Stimulated activated CD8-positive, alpha-beta memory T cell treated with anti-CD3 and anti-CD28 coated beads, Interleukin-7, amount 100 ng/mL, for 1 hour (primary cell): ENCODE results near the gene RSPH6A.
A peak's percentile ranks its signal among the peaks of the same experiment; 100 is the strongest.

ENCODE experiments used
- DNase-seq, 2 donors: peaks; one replicate each; pipeline ENCODE4 v3.0.0-alpha.2; 2020; ENCODE audit warnings: low read depth in 2 of 2

RSPH6A gene

DNA sequence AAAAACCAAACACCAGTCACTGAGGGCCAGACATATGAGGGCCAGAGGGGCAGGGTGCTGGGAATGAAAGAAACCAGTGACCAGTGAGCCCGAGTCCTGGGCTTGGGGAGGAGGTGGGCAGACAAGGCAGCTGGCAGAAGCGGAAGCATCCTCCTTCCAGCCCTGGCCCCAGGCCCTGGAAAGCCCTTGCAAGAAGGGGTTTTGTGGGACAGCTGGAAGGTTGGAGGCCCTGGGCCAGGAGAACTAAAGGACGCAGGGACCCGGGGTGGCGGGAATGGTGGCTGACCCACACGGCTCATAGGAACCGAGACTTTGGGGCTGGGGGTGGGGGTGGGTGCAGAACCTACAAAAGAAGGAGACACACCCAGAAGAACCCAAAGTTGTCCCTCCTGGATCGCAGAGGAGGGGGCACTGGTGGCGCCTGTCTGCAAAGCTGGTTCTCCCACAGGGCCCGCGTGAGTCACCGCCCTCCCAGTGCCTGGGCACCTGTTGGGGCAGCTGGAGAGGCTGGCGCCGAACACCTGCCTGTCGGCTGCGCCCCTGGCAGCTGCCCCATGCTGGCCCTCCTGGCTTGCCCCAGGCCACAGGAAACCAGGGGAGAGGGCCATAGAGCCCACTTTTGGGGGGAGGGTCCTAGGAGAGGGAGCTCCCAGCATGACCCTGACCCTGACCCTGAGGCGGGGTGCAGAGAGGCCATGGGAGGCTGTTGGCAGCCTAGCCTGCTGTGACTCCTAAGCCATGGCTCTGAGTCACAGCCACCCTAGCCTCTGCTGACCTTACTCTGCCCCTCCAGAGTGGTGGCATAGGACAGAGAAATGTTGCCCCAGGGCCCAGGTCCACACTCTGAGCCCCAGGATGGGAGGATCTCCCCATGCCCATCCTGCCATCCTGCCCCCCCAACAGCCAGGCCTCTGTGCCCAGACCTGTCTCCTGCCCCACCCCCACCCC is 33.6 kb downstream of the RSPH6A start:
- no peak for DNase-seq

DNA sequence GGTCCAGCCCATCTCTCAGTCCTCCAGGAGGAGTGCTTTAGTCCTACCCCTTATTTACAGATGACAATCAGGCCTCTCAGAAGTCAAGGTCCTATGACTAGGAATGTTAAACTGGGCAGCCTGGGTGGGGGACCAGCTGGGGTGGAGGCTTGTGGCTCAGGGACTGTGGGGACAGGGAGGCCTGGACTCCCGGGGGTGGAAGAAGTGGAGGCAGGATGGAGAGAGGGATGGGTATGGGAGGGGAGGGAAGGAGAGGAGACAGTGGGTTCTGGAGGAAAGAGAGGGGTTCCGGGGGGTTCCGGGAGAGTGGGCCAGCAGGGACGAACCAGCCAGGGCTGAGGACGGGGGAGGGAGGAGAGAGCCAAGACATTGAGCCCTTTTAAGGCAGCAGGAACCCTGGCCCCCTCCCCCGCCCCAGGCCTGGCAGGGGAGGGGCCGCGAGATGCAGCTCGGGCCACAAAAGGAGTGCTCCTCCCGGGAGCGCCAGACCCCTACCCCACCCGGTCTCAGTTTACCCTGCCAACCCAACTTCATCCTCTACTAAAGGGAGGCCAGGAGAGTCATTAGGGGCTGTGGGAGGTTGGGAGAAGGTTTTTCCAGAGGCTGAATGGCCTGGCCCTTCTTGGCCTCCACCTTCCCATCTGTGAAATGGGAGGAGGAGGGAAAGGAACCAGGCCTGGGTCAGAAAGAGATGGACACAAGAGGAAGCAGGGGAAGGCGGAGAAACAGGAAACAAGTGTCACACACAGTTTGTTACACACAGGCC is 34.5 kb downstream of the RSPH6A start:
- DNase-seq = no peak

DNA sequence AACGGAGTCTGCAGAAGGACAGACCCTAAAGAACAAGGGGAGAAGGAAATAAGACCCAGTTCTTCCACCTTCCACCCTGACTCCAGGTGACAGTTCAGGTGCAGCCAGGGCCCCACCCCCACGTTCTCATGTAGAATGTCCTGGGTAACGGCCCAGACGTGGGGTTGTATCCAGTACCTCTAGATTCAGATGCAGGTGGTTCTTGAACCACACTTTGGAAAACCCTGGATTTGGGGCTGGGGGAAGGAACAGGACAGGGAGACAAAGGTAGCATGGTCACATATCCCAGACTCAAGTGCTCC is 35.0 kb downstream of the RSPH6A start:
- no peak for DNase-seq

DNA sequence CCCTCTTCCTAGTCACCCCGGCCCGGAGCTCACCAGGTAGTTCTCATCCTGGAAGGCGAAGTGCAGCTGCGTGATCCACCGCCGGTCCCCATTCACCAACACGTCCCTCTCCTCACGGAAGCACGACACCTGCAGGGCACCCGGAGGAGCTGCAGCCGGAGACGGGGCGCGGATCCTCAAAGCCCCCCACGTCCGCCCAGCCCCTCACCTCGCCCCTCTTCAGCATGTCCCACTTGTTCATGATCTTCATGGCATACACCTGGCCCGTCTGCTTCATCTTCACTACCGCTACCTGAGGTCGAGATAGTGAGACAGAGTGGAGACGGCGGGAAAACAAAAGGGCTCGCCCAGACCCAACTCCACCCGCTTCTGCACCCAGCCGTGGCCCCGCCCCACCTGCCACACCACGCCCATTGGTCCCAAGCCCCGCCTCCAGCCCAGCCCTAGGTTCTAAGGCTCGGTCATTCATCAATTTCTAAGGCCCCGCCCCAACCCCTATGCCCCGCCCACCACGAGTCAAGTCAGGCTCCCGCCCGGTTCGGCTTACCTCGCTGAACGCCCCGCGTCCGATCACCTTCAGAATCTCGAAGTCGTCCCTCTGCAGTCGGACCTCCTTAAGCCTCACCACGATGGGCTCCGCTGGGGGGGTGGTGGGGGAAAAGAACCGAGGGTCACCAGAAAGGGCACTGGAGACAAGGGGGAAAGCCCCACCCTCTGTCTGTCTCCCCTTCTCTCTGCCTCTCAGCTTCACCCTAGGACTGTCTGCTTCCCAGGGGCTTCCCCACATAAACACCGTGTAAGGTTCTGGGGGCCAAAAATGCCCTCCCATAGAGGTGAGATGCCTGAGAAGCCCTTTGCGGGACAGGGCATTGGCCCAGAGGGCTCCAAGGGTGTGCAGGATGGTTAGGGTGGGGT is 35.6 kb downstream of the RSPH6A start:
- DNase-seq = peak; percentile 52 to 61

DNA sequence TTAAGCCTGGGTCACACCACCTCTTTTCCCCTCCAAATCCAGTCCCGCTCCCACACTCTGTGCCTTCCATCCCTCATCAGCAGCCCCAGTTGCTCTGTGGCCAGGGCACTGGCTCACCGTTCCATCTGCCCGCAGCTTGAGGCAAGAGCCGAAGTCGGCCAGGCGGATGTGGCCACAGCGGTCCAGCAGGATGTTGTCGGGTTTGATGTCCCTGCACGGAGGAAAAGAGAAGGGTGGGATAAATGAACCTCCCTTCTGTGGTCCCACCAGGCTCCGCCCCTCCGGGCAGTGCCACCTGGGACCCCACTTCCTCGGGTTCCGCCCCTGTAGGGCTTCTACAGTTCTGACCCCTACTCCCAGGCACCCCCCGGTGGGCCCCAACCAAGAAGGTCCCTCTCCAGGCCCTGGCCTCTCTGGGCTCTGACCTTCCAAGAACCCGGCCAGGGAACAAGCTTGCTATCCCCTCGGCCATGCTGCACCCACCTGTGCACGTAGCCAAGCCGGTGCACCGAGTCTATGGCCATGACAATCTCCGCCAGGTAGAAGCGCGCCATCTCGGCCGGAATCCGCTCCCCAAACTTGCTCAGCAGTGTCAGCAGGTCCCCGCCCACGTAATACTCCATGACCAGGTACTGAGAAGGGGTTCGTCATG is 37.0 kb downstream of the RSPH6A start:
- no peak for DNase-seq

DNA sequence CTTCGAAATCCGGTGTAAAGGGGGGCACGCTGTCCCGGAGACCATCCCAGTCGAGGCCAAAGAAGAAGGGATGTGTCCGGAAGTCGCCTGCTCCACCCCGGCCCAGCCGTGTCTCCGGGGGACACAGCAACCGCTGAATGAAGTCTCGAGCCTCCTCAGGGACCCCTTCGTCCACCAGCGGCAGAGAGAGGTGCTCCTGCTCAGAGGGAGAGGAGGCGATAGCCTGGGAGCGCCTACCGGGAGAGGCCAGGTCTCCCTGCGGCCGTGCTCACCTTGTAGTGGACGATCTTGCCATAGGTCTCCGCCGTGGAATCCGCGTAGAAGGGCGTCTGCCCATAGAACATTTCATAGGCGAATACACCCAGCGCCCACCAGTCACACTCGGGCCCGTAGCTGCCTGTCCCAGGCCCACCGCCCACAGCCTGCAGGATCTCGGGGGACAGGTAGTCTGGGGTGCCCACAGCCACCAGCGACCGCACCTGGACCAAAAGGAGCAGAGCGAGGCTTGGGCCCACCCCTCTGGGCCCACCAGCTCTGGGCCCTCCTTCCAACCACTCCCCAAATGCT is 37.6 kb downstream of the RSPH6A start:
- DNase-seq = no peak

DNA sequence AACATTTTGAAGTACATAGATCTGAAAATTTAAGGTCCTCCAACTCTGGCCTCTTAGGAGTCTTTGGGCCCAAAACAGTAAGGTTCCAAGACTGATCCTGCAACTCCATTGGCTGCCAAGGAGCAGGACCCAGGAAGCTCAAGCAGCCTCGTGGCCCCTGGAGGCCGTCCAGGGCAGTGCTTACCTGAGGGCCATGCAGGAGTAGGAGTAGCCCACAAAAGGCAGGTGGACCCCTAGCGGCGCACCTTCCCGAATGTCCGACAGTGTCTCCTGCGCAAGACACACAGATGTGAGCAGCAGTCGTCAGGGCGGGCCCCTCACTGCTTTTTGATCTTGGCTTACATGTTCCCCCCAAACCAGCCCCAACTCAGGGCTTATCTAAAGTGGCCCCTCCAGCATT is 40.3 kb downstream of the RSPH6A start:
- DNase-seq = no peak

DNA sequence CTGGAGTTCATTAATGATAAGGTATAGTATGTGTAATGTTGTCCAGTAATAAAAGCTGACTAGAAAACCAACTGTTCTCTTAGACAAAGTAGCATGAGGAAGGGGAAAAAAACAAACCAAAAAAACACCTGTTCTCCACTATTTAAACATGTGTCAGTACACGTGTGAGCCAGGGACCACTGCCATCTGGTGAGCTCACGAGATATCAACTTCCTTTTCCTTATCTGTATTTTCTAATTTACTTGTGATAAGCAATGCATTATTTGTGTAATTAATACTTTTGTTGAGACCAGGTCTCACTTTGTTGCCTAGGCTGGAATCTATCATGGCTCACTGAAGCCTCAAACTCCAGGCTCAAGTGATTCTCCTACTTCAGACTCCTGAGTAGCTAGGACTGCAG is 41.7 kb downstream of the RSPH6A start:
- DNase-seq = no peak

DNA sequence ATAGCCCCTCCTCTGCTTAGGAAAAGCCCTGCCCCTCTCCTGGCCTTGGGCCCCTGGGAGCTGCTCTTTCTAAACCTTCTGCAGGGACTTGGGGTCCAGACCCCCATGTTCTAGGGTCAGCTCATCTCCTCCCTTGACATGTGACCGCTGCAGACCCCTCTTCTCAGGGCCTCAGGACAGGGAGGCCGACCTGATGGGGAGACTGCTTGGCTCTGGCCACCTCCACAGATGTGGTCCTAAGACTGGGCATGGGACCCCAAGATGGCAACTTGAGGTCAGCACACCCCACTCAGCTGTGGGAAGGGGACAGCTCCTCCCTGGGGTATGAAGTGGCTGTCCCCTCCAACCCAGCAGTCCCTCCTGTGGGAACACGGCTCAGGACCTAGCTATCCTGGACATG is 42.2 kb downstream of the RSPH6A start:
- no peak for DNase-seq

DNA sequence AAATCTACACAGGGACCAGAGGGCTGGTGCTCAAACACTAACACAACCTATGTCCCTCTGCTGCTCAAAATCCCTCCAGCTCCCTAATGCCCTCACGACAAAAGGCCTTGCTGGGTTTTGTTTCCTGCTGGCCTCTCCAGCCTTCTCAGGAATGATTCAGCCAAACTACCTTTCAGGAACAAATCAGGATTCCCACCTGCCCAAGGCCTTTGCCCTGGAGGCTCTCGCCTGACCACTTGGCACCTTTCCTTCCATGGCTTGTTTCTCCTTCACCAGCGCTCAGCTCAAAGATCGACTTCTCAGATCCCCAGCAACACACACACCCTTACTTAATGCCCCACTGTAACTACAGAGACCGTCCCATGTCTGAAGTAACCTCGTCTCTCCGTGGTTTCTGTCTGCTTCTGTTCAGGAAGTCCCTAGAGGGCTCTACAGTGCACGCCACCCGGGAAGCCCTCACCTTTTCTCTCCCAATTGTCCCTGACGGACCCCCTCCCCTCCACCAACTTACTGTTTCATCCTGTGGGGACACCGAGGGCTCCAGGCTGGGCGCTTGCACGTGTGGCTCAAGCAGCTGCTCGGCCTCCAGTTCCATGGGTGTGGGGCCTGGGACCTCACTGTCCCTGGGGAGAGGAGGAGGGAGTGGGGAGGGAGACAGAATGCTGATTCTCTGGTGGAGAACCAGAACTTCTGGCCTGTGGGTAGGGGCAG is 42.8 kb downstream of the RSPH6A start:
- no peak for DNase-seq

DNA sequence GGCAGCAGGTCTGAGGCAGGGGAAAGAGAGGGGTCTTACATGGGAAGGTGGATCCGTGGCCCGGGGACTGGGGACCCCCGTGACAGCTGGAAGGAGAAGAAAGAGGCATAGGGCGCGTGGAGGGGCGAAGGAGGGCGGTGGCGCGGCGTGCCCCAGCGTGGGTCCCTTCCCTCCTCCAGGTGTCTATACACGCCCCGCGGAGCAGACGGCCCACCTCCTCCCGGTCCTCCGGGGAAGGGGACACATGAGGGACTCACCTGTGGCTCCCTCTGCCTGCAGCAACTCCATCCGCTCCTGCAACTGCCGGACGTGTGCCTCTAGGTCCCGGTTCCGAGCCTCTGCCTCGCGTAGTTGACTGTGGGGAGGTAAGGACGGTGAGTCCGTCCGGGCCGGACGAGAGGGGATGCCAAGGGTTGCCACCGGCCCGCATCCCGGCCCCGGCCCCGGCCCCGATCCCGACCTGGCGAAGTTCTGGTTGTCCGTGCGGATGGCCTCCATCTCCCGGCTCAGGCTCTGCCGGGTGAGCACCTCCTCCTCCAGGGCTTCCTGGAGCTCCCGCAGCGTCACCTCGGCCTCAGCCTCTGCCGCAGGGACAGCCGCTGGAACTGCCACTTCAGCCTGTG is 43.7 kb downstream of the RSPH6A start:
- DNase-seq = no peak

DNA sequence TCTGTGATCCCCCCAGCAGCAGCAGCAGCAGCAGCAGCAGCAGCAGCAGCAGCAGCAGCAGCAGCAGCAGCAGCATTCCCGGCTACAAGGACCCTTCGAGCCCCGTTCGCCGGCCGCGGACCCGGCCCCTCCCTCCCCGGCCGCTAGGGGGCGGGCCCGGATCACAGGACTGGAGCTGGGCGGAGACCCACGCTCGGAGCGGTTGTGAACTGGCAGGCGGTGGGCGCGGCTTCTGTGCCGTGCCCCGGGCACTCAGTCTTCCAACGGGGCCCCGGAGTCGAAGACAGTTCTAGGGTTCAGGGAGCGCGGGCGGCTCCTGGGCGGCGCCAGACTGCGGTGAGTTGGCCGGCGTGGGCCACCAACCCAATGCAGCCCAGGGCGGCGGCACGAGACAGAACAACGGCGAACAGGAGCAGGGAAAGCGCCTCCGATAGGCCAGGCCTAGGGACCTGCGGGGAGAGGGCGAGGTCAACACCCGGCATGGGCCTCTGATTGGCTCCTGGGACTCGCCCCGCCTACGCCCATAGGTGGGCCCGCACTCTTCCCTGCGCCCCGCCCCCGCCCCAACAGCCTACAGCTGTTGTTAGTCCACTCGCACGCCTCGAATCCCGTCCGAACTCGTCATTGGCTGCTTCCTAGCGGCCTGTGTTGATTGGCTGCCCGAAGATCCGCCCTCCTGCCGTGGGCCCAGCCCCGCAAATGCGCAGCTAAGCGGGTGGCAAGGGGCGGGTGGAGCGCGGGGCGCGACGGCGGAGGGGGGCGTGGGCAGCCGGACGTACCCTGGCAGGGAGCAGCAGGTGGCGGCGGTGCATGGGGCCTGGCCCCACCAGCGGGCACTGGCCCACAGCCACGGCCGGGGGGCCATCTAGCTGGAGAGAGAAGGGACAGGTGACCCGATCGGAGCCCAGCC is 44.7 kb downstream of the RSPH6A start:
- peak; percentile 79 to 82 for DNase-seq

DNA sequence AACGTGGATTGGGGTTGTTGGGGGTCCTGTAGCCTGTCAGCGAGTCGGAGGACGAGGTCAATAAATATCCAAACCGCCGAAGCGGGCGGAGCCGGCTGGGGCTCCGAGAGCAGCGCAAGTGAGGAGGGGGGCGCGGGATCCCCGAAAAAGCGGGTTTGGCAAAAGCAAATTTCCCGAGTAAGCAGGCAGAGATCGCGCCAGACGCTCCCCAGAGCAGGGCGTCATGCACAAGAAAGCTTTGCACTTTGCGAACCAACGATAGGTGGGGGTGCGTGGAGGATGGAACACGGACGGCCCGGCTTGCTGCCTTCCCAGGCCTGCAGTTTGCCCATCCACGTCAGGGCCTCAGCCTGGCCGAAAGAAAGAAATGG is 45.3 kb downstream of the RSPH6A start:
- peak in 1 of 2 donors; percentile 29 for DNase-seq

DNA sequence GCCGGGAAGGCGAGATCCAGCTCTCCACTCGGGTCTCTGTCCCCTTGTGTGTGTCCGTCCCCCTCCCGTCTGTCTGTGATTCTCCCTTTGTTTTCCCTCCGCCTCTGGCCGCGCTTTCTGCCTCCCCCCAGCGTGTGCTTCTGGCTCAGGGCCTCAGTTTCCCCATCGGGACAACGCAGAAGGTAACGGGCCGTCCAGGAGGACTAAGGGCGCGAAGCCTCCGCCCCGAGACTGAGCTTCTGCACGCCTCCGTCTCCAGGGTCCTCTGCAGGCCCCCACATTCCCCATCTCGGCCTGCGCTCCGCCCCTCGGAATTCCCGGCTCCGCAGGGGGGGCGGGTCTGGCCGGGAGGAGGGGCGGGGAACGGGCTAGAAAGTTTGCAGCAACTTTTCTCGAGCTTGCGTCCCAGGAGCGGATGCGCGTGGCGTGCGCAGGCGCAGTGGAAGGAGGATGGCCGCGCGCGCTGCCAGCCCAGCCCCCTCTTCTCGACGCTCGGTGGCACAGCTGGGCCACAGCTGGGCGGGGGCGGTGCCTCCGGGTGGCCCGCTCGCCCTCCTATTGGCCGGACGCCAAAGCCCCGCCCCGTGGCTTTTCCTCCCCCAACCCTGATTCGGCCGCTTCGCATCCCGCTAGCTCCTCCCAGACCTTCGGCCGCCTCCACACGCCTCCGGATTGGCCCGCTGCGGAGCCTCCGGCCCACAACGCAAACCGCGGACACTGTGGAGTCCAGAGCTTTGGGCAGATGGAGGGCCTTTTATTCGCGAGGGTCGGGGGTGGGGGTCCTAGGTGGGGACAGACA is 45.9 kb downstream of the RSPH6A start, which contains the start of gene SIX5:
Gene SIX5, minus strand, starts transcription at position 269 of the 799 bp plus-strand sequence. CDS start 408 bp downstream, outside the sequence.
- peak; percentile 82 to 86 for DNase-seq

DNA sequence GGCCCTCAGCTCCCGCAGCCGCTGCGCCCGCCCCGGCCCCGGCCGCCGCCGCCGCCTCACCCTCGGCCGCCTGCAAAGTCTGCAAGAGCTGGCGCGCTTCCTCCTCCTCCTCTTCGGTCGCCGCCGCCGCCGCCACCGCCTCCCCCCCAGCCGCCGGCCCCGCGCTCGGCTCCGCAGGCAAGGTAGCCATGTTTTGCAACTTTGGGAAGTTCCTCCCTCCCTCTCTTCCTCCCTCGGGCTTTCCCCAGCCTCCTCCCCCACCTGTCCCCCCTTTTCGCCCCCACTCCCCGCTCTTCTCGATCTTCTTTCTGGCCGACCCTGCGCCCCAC is 46.5 kb downstream of the RSPH6A start:
- no peak for DNase-seq

DNA sequence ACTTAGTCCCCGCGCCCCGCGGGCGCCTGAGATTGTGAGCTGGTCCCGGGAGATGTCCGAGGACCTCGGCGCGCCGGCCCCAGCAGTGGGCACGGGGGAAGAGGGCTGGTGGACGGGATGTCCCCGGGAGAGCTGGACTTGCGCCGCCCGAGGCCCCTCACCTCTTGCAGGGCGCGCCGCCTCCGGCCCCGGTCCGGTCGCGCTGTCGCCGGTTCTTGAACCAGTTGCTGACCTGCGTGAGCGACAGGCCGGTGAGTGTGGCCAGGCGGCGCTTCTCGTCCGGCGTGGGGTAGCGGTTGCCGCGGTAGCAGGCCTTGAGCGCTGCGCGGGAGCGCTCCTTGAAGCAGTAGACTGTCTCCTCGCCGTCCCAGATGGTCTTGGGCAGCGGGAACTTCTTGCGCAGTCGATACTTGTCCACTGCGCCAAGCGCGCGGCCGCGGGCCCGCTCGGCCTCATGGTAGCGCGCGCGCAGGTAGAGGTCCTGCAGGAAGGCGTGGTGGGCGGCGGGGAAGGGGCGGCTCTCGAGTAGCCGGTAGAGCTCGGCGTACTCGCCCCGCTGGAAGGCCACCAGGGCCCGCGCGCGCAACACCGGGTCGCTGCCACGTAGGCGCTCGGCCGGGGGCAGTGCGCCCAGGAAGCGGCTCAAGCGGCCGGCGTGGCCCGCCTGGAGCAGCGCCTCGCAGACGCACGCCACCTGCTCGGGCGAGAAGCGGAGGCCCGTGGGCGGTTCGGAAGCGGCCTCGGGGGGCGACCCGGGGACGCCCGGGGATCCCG is 47.0 kb downstream of the RSPH6A start:
- no peak for DNase-seq

DNA sequence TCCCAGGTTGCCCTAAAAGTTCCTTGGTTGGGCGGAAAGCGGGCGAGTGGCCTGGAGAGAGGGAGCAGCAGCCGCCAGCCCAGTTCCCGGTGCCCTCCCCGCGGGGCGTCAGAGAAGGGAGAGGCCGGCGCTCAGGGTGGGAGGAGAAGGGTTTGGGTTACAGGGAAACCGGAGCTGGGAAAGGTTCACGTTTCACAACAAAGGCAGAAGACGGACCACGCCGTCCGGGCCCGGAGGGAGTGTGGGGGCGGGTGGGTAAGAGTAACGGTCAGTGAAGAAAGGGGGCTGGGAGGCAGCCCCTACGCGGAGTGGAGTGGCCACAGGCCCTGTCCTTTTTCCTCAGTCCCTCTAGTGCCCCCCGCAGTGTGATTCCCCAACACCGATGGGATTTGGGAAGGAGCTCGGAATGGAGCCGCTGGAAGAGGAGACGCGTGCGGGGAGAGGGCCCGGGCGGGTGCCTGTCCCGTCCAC is 47.7 kb downstream of the RSPH6A start:
- no peak for DNase-seq
